Immature natural killer cell (primary cell): ENCODE measurements around the gene TOP3A. TPM values are rescaled to one million over a fixed set of nuclear protein-coding genes. Genes with fewer than 3 reads are reported as not detected.
A peak's percentile ranks its signal among the peaks of the same experiment; 100 is the strongest.

ENCODE experiments used
- DNase-seq, 3 donors: peaks; one replicate each; pipeline ENCODE4 v3.0.0; 2022; ENCODE audit warnings: mixed read lengths in 1 of 3
- H3K27ac Mint-ChIP-seq, 6 donors: one replicate each; pipeline ENCODE4 v1.8.0; 2020; ENCODE audit warnings: mixed read lengths in 6 of 6, mild to moderate bottlenecking in 5 of 6, inconsistent platforms in 4 of 6, moderate library complexity in 3 of 6
- H3K27me3 Mint-ChIP-seq, 3 donors: one replicate each; pipeline ENCODE4 v1.8.0; 2020 to 2021; ENCODE audit warnings: low read depth in 3 of 3, mild to moderate bottlenecking in 3 of 3, mixed read lengths in 3 of 3, moderate library complexity in 3 of 3, inconsistent platforms in 1 of 3
- H3K36me3 Mint-ChIP-seq, 3 donors: one replicate each; pipeline ENCODE4 v1.8.0; 2020; ENCODE audit warnings: mixed read lengths in 3 of 3, inconsistent platforms in 2 of 3, mild to moderate bottlenecking in 2 of 3
- H3K4me1 Mint-ChIP-seq, 2 donors: one replicate each; pipeline ENCODE4 v1.8.0; 2020; ENCODE audit warnings: inconsistent platforms in 2 of 2, mild to moderate bottlenecking in 2 of 2, mixed read lengths in 2 of 2, moderate library complexity in 1 of 2
- H3K4me3 Mint-ChIP-seq, 5 donors: one replicate each; pipeline ENCODE4 v1.8.0; 2020; ENCODE audit warnings: mild to moderate bottlenecking in 5 of 5, mixed read lengths in 5 of 5, inconsistent platforms in 3 of 5, moderate library complexity in 3 of 5
- H3K9me3 Mint-ChIP-seq, 6 donors: one replicate each; pipeline ENCODE4 v1.8.0; 2020; ENCODE audit warnings: mild to moderate bottlenecking in 6 of 6, mixed read lengths in 6 of 6, inconsistent platforms in 4 of 6, moderate library complexity in 3 of 6
- polyA plus RNA-seq, 3 donors: library from polyadenylated mRNA; unstranded; fragments of 300-500 nt; fragmentation: Illumina TruSeq; gene quantifications; one replicate each; pipeline ENCODE4 v1.2.3, GENCODE V29; 2021

TOP3A gene
- polyA plus RNA-seq, 3 donors from 2014 or later = 4.8 to 32.7 (median 15.2) TPM

- peaks cover 0 to 3% (median 2%) of the 10 kb centered on the region in 3 donors for H3K27me3 Mint-ChIP-seq
- DNase-seq = peak in 1 of 3 donors; percentile 18
- H3K36me3 Mint-ChIP-seq = peaks cover 0 to 4% (median 4%) of the 10 kb centered on the region in 3 donors
- peak overlapping the region; percentile 78 to 82 (median 79) for H3K4me3 Mint-ChIP-seq
- H3K27ac Mint-ChIP-seq = peak overlapping the region; percentile 19 to 88 (median 66)
- H3K4me1 Mint-ChIP-seq = peaks cover 32 to 46% of the 10 kb centered on the region in 2 donors
- H3K9me3 Mint-ChIP-seq = no peaks in the 10 kb centered on the region
Measured at GRCh38 chr17:18261146-18261515, 53.7 kb downstream of the TOP3A start.

GRCh38 chr17:18260332-18261145 lies 54.3 kb downstream of the TOP3A start, which contains the start of gene MIEF2:
Gene MIEF2 (plus strand): TSS chr17:18260662. CDS start chr17:18262721, 2,059 bp downstream.
- peaks cover 0 to 3% (median 0%) of the 10 kb centered on the region in 3 donors for H3K27me3 Mint-ChIP-seq
- H3K36me3 Mint-ChIP-seq = peaks cover 0 to 4% (median 4%) of the 10 kb centered on the region in 3 donors
- H3K9me3 Mint-ChIP-seq = no peaks in the 10 kb centered on the region
- DNase-seq = peak; percentile 90 to 91 (median 90)
- peaks cover 35 to 47% of the 10 kb centered on the region in 2 donors for H3K4me1 Mint-ChIP-seq
- H3K27ac Mint-ChIP-seq = peak within 1 kb of the TSS; percentile 51 to 89 (median 84)
- peak within 1 kb of the TSS; percentile 78 to 82 (median 79) for H3K4me3 Mint-ChIP-seq

DNA sequence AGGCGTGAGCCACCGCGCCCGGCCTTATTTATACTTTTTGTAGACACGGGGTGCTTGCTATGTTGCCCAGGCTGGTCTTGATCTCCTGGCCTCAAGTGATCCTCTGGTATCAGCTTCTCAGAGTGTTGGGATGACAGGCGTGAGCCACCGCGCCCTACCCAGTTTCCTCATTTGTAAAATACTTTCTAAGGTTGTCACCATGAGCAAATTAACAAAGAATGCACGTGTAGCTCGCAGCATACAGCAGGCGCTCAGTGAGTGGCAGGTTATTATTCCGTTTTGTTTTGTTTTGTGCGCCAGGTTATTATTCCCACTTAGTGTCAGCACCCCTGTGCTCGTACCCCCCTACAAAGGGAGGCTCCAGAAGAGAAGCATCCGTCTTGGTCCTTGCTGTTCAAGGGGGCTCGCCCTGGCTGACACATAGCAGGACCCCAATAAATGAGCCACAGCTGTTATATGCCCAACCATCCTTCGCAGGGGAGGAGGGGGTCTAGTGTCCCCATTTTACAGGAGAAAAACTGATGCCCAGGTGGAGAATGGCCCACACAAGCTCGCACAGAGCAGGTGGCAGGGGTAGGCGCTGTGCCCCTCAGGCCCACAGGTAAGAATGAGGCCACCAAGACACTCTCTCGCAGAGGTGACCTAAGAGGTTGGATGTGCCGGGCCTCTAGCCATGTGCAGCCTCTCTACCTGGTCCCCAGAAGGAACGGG lies 55.0 kb downstream of the TOP3A start:
- H3K4me1 Mint-ChIP-seq = peaks cover 35 to 47% of the 10 kb centered on the region in 2 donors
- H3K27ac Mint-ChIP-seq = peak overlapping the region; percentile 51 to 89 (median 84)
- peaks cover 0 to 3% (median 0%) of the 10 kb centered on the region in 3 donors for H3K27me3 Mint-ChIP-seq
- peak overlapping the region; percentile 78 to 82 (median 79) for H3K4me3 Mint-ChIP-seq
- no peaks in the 10 kb centered on the region for H3K9me3 Mint-ChIP-seq
- no peak for DNase-seq
- H3K36me3 Mint-ChIP-seq = peaks cover 0 to 4% (median 4%) of the 10 kb centered on the region in 3 donors

DNA sequence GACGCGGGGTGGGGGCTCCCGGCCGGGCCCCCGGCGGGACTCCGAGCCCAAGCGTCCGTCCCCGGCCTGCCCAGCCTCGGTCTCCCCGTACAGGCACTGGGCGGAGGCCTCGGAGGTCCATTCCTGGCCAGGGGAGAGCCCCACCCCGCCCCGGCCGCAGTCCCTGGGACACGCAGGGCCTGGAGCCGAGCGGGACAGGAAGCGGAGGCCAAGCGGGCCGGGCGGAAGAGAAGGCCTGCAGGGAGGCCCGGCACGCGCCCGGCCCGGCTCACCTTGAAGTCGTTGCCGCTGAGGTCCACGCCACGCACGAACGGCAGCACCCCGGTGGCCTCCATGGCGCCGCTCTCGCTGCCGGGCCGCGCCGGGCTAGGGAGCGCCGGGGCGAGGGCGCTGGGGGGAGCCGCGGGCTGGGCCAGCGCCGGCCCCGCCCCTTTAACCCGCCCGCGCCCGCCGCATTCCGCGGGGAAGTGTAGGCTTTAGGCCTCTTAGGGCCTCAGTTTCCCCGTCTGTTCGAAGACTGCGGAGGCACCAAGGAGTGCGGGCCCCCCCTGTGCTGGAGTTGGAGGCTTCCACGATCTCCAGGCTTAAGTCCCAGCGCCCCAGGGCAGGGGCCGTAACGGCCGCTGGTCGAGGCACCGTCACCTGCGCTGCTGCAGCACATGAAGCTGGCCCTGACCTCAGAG lies 56.3 kb downstream of the TOP3A start, which contains the start of gene FLII:
TSS of gene FLII (minus strand) at position 383 of the 683 bp plus-strand sequence. CDS start at position 335, 48 bp downstream.
- peaks cover 0 to 4% (median 4%) of the 10 kb centered on the region in 3 donors for H3K36me3 Mint-ChIP-seq
- peaks cover 35 to 47% of the 10 kb centered on the region in 2 donors for H3K4me1 Mint-ChIP-seq
- H3K27ac Mint-ChIP-seq = peak within 1 kb of the TSS; percentile 81 to 95 (median 91)
- peaks cover 0 to 5% (median 0%) of the 10 kb centered on the region in 3 donors for H3K27me3 Mint-ChIP-seq
- H3K9me3 Mint-ChIP-seq = no peaks in the 10 kb centered on the region
- peak; percentile 41 to 51 (median 48) for DNase-seq
- peak within 1 kb of the TSS; percentile 93 to 99 (median 96) for H3K4me3 Mint-ChIP-seq

GRCh38 chr17:18257982-18258355 lies 56.8 kb downstream of the TOP3A start:
- Mint-ChIP-seq H3K27me3 (peaks cover 0 to 5% (median 0%) of the 10 kb centered on the region in 3 donors), H3K4me3 (peak overlapping the region; percentile 93 to 99 (median 96)), H3K9me3 (no peaks in the 10 kb centered on the region), H3K36me3 (no peaks in the 10 kb centered on the region), H3K27ac (peak overlapping the region; percentile 81 to 95 (median 91)), H3K4me1 (peaks cover 35 to 44% of the 10 kb centered on the region in 2 donors)
- peak; percentile 41 to 54 (median 49) for DNase-seq

- Mint-ChIP-seq H3K4me1 (peaks cover 35 to 44% of the 10 kb centered on the region in 2 donors), H3K9me3 (no peaks in the 10 kb centered on the region), H3K4me3 (peak overlapping the region; percentile 93 to 99 (median 96)), H3K36me3 (no peaks in the 10 kb centered on the region), H3K27me3 (peaks cover 0 to 5% (median 0%) of the 10 kb centered on the region in 3 donors), H3K27ac (peak overlapping the region; percentile 81 to 95 (median 91))
- no peak for DNase-seq
Measured at GRCh38 chr17:18257268-18257981, 57.4 kb downstream of the TOP3A start.

DNA sequence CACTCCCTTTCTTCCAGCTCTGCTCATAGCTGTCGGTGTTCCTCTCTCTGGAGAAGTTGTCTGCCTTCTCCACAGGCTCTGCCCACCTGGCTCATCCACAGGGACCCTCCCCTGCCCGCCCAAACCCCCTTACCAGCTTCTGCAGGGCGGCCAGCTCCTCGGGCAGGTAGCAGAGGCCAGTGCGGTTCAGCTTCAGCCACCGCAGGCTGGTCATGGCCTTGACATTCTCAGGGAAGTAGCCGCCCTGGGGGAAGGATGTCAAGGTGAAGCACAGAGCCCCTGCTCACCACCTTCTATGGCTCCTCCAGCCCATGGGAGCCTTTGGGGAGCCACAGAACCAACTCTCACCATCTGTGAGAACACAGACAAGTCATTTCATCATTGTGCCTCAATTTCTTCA lies 58.0 kb downstream of the TOP3A start:
- Mint-ChIP-seq H3K9me3 (no peaks in the 10 kb centered on the region), H3K27me3 (peaks cover 0 to 5% (median 0%) of the 10 kb centered on the region in 3 donors), H3K4me3 (peak overlapping the region; percentile 93 to 99 (median 96)), H3K36me3 (no peaks in the 10 kb centered on the region), H3K27ac (peak overlapping the region in 4 of 6 donors; percentile 39 to 58 (median 51)), H3K4me1 (peaks cover 35 to 41% of the 10 kb centered on the region in 2 donors)
- DNase-seq = no peak

GRCh38 chr17:18256351-18256750 lies 58.4 kb downstream of the TOP3A start:
- H3K4me3 Mint-ChIP-seq = peak overlapping the region in 4 of 5 donors; percentile 5 to 49 (median 40)
- no peak for DNase-seq
- peaks cover 35 to 37% of the 10 kb centered on the region in 2 donors for H3K4me1 Mint-ChIP-seq
- H3K36me3 Mint-ChIP-seq = no peaks in the 10 kb centered on the region
- H3K9me3 Mint-ChIP-seq = no peaks in the 10 kb centered on the region
- H3K27me3 Mint-ChIP-seq = peaks cover 0 to 5% (median 0%) of the 10 kb centered on the region in 3 donors
- H3K27ac Mint-ChIP-seq = peak overlapping the region in 1 of 6 donors; percentile 24

DNA sequence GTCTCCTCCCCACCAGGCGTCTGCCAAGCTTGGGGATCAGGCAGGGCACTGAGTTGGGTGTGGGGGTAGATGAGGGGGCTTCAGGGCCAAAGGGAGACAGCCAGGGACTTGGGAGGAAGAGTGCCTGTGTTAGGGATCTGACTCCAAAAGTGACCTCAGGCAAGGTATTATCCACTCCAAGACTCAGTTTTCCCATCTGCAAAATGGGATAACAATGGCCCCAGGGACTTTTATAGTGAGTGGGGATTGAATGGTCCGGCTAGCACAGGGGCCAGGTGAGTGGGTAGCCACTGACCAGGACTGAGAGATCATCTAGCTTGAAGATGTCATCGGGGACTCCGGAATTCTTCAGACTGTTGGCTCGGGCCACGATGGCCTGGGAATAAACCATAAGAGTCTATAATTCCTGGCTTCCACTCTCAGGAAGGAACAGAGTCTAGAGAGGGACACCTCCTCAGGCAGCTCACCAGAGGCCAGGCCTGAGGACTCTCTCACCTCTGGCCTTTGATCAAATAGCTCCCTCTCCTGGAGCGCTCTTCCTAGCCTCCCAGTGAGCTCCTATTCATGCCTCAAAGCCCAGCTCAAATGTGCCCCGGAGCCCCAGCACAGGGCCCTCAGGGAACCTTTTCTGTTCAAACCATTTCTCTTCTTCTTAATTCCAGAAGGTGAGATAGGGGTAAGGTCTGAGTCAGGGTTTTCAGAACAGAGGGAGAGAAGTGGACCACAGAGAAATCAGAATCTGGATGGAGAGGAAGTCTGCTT lies 59.7 kb downstream of the TOP3A start:
- DNase-seq = no peak
- H3K9me3 Mint-ChIP-seq = no peaks in the 10 kb centered on the region
- H3K4me3 Mint-ChIP-seq = peak overlapping the region in 2 of 5 donors; percentile 13 to 15
- H3K27ac Mint-ChIP-seq = no peak overlapping the region
- peaks cover 0 to 6% (median 5%) of the 10 kb centered on the region in 3 donors for H3K36me3 Mint-ChIP-seq
- peaks cover 29 to 32% of the 10 kb centered on the region in 2 donors for H3K4me1 Mint-ChIP-seq
- H3K27me3 Mint-ChIP-seq = peaks cover 0 to 5% (median 2%) of the 10 kb centered on the region in 3 donors

DNA sequence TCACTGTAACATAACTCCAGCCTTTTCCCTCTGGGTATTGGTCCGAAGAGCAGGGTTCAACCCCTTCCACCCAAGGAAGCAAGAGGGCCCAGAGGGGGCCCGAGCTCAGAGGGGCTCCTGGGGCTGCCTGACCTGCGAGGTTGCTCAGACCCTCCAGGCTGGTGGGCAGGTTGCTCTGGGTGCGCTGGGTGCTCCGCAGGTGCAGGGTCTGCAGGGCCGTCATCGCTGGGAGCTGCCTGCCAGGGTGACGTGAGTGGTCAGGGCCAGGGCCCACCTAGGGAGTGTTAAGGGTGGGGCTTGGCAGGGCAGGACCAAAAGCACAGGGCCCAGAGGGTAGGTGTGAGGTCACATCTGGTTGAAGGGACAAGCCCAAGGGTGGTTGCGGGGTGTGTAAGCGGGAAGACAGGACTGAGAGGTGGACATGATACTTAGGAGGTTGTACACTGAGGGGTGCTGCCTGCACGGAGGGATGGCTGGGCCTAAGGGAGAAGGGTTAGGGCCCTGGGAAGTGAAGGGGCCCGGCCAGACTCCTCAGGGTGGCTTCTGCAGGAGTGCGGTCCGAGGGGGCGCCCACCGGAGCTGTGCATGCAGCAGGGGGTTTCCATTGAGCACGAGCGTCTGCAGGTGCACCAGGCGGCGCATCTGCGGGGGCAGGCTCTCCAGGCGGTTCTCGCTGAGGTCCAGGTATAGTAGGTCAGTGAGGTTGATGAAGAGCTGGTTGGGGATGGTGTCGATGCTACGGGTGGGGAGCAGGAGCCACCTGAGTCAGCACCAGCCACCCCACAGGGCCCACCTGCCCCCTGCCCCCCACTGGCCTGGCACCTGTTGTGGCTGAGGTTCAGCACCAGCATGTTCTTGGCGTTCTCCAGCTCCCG lies 60.6 kb downstream of the TOP3A start:
- no peak for DNase-seq
- peaks cover 23 to 26% of the 10 kb centered on the region in 2 donors for H3K4me1 Mint-ChIP-seq
- peaks cover 0 to 5% (median 2%) of the 10 kb centered on the region in 3 donors for H3K27me3 Mint-ChIP-seq
- H3K9me3 Mint-ChIP-seq = no peaks in the 10 kb centered on the region
- H3K4me3 Mint-ChIP-seq = no peak overlapping the region
- no peak overlapping the region for H3K27ac Mint-ChIP-seq
- H3K36me3 Mint-ChIP-seq = peaks cover 0 to 7% (median 5%) of the 10 kb centered on the region in 3 donors

- H3K27ac Mint-ChIP-seq = peak overlapping the region in 1 of 6 donors; percentile 4
- H3K9me3 Mint-ChIP-seq = no peaks in the 10 kb centered on the region
- peaks cover 0 to 7% (median 6%) of the 10 kb centered on the region in 3 donors for H3K36me3 Mint-ChIP-seq
- H3K27me3 Mint-ChIP-seq = peaks cover 0 to 5% (median 2%) of the 10 kb centered on the region in 3 donors
- no peak for DNase-seq
- no peak overlapping the region for H3K4me3 Mint-ChIP-seq
- peaks cover 19 to 23% of the 10 kb centered on the region in 2 donors for H3K4me1 Mint-ChIP-seq
Measured at GRCh38 chr17:18253187-18253884, 61.5 kb downstream of the TOP3A start.
